GM18873 (cell line): ENCODE measurements around the gene BCDIN3D.
"Not testable (repeated sequence)": the region's sequence is repeated elsewhere in the genome, so short reads cannot be mapped to it uniquely, and the experiment has no call there.

ENCODE experiments used
- ATAC-seq: cut with Tn5 transposase; IDR thresholded peaks from one replicate; pipeline ENCODE4 v1.9.1; 2021; ENCODE audit warnings: mild to moderate bottlenecking, moderate library complexity, moderate number of reproducible peaks; ENCODE audit not compliant: unreplicated experiment, low FRiP score

Gene BCDIN3D

GRCh38 chr12:49878021-49878420 is 35.1 kb upstream of the BCDIN3D start:
- no peak for ATAC-seq

DNA sequence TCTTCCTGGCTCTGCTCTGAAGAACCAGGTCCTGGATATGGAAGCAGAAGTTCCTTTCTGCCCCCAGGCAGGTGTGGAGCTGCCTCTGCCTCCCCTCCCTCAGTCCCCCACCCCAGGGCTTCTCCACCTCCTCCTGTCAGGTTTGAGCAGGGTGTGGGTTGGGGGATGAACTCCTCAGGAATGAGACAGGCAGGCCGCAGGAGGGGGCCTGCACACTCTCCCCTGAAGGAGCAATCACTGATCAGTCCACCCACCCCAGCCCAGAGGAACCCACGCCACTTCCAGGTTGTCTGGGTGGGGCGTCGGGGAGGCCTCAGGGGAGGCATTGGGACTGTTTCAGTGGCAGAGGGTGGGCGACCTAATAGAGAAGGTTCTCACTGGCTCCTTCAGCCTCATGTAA is 34.2 kb upstream of the BCDIN3D start:
- no peak for ATAC-seq

- ATAC-seq, result no peak
These were observed 33.2 kb upstream of the BCDIN3D start for GRCh38 chr12:49876070-49876469.

- no peak for ATAC-seq
These were observed 32.3 kb upstream of the BCDIN3D start for GRCh38 chr12:49875115-49875720.

DNA sequence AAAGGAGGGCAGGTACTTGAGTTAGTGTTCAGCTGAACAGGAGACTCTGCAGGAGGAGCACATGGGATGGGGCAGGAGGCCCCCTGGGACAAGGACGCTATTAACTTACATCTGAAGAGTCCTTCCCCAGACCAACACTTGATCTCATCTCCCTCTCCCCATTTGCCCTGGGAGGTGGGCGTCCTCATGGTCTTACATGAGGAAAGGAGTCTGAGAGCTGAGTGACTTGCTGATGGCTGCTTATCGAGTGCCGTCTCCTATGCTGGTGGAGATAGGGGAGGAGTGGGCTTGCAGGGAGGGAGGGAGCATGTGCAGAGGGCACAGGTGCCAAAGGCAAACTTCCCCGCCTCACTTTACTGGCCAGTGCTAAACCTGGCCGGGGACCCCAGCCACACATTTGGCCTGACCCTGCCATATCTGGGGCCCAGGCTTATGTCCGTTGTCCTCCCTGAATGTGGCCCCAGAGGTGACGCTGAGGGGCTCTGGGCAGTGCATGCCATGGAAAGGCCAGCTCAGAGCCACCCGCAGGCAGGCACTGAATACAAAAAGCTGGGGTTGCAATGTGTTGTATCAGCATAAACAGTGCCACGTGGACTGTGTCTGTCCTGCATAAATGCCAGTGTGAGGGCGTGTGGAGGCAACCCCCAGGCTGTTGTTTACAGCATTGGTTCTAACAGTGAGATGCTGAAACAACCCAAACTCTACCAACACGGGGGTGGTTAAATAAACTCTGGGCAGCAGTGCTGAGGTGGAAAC is 31.4 kb upstream of the BCDIN3D start:
- ATAC-seq, result no peak

DNA sequence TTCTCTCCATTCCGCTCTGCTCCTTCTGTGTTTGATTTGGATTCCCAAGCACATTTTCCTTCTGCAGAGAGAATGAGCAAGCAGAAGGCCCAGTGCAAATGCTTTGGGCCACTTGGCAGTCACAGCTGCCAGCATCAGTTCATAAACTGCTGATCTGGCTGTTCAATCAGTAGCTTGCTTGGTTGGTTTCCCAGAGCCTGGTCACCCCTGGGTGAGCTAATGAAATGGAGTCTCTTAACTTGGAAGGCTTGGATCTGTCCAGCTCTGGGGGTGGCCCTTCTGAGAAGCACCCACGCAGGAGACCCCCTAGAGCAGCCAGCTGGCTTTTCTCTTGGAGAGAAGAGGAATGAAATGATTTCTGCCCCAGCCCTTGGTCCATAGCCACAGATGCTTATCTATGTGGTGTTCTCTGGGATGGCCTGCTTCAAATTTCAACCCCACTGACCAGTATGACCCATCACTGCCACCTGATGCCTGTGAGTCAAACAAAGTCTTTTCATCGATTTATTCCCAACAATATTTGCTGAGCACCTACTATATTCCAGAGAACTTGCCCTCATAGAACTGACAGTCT is 30.5 kb upstream of the BCDIN3D start:
- ATAC-seq, result no peak

DNA sequence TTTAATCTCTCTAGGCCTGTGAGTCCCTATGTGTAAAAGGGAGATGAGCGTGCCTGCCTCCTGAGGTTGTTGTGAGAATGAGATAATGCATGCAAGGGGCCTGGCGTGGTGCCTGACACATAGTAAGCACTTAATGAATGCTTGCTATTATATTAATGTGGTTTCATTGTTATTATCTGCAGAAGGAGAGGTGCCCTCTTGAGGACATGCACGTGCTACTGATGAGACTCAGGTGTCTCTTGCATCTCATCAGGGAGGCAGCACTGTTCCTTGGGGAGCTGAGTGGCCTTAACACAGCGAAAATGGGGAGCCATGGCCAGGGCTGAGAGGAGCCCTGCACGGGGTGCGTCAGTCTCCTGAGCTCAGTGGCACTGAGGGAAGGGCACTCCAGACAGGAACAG is 29.9 kb upstream of the BCDIN3D start:
- no peak for ATAC-seq

GRCh38 chr12:49872381-49872780 is 29.5 kb upstream of the BCDIN3D start:
- no peak for ATAC-seq

DNA sequence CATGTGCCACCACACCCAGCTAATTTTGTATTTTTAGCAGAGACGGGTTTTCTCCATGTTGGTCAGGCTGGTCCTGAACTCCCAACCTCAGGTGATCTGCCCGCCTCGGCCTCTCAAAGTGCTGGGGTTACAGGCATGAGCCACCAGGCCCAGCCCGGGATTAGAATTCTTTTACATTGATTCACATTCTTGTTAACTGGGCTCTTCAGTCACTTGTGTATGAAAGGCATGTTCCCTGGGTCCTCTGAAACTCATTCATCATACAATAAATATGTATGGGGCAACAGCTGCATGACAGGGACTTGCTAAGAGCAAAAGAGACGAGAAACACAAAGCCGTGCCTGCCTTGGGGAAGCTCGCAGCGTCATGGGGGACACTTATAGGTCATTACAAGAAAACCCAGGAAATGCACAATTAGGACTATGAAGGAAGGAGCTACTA is 28.9 kb upstream of the BCDIN3D start:
- not testable (repeated sequence) for ATAC-seq

- no peak for ATAC-seq
These were observed 28.3 kb upstream of the BCDIN3D start for GRCh38 chr12:49871263-49871561.

- no peak for ATAC-seq
These were observed 27.8 kb upstream of the BCDIN3D start for GRCh38 chr12:49870501-49871262.

GRCh38 chr12:49869816-49870500 is 27.1 kb upstream of the BCDIN3D start:
- no peak for ATAC-seq

DNA sequence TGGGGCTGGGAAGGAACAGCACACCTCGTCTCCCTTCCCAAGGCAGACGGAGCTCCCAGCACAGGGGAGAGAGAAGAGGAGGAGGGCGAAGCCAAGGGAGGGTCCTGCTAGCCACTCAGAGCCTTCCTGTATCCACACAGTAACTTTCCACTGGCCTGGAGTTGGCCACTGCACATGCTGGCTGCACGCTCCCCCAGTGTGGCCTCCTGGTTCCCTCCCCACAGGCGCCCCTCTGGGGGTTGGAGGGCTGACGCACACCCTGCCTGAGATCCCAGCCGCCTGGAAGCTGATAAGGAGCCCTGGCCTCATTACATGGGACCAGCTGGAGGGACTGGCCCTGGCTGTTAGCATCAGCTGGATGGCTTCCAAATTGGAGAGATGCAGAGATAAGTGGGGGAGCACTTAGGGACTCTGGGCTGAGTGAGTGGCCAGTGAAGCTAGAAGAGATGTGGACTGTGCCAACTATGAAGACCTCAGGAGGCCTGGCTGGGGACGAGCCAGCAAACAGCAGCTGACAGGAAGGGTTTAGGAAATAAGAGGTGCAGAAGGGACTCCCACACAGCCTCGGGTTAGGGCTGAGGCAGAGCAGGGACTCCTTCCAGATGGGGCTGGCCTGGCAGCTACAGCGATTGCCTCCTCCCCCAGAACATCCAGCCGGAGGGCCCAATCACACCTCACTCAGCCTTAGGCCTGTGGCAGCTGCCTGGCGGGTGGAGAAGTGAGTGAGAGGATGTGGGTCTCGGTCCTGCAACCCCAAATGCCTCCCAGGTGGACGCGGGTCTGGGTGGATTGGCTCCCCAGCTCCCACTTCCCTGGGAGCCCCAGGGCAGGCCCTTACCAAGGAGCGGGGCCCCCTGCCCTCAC is 26.3 kb upstream of the BCDIN3D start:
- no peak for ATAC-seq

DNA sequence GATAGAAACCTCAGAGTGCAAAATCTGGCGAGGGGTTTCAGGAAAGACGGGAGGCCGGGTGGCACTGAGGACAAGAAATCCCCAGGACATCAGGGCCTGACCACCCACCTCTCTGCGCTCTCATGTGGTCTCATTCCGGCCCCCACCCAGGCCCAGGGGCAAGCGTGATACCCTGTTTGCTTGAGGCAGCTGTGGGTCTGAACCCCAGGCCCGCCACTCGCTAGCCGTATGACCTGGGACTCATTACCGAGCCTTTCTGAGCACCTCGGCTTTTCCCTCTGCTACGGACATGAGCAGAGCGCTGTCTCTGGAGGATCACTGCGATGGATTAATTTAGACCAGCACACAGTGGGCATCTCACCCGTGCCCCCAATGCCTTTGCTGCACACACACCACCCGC is 25.5 kb upstream of the BCDIN3D start:
- no peak for ATAC-seq

DNA sequence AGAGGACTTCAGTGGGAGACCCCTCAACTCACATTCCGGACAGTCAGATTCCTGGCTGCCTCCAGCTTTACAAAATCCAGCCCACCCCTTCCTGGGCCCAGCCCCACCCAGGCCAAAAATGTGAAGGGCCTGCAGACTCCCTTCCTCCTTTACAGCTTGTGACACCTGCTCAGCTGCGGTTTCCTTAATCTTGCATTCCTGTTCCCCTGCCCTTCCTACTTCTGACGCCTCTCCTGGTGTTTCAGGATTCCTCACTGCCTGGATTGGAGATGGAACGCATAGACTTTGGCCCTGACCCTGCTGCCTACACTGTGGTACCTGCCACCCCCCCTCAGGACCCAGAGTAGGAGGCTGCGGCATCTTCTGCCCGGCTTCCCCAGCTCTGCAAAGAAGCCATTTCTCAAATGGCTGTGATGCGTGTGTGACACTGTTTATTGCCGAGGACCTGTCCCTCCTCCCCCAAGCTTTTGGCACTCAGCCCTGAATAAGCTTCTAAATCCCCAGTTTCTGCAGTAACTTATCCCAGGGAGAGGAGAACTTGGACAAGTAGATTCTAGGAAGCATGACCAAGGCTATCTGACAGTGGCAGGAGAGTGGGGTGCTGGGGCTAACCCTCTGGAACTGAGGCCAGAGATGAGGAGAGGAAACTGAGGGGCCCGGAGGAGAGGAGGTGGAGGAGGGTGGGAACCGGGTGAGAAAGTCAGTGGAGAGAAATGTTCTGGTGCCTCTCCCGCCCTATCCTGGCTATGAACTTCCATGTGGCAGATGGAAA is 24.9 kb upstream of the BCDIN3D start:
- ATAC-seq, result no peak

DNA sequence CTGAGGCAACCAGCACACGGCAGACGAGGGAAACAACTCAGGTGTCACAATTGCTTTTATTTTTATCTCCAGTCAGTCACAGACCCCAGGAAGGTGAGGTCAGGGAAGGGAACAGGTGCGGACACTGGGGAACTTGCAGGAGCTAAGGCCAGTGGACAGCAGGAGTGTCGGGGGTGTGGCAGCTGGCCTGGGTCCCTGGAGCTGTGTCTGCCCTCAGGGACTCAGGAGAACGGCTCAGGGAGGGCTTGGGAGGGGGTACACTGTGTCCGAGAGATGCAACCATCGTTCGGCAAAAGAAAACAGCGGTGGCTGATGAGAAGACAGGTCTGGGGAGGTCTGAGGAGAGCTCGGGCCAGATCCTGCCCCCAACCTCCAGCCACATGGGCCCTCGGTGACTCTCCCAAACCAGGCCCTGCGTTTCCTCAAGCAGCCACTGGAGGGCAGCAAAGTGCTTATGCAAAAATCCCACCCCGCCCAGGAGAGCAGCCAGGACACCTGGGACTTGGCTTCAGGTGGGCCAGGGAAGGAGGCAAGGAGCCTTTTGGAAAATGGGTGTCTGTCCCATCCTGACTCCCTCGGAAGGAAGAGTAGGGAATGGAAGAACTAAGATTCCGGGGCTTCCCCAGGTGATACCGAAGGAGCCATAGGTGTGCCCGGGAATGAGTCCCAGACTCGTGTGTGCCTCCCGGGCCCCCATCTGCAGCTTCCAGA is 24.1 kb upstream of the BCDIN3D start:
- no peak for ATAC-seq

DNA sequence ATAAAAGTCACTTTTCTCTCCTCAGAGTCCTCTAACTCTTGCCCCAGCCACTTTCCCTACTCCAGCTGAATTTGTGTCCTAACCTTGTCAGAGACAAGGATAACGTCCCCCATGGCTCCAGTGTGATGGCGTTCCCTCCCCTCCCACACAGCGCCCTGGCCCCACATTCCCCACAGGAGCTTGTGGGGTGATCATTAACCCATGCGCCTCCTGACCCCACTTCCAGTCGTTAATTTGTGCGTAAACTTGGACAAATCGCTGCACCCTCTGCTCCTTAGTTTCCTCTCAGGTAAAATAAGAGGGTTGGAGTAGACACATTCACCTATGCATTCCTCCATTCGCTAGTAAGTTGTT is 22.9 kb upstream of the BCDIN3D start:
- no peak for ATAC-seq

DNA sequence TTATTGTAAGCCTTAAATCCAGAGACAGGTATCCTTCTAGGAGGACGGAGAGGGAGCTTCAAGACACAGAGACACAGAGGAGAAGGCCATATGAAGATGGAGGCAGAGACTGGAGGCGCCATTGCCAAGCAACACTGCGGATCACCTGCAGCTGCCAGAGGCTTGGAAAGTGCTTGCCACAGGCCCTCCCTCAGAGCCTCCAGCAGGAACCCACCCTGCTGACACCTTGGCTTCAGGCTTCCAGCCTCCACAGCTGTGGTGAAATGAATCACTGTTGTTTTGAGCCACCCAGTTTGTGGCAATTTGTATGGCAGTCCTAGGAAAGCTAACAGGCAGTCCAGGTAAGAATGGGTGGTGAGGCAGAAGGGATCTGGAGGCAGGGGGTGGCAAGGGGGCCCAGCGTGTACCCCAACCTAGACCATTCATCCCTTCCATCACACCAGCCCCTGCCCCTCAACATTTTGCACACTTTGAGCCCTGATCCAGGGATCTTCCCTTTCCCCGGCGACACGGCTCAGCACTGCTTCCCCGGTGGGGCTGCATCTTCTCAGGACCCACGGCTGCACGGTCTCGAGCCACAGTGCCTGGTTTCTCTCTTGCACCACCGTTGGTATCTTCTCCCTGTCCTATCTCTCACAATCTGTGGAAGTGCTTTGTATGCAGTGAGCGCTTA is 22.3 kb upstream of the BCDIN3D start:
- no peak for ATAC-seq
